Astrocyte (in vitro differentiated cells and primary cell): ENCODE data around the gene LRGUK.

Experiments used
- CTCF ChIP-seq: IDR thresholded peaks from 2 replicates; pipeline ENCODE4 v1.5.1; 2011; ENCODE audit warnings: low read depth, mild to moderate bottlenecking, inconsistent platforms, low read length, moderate library complexity; ENCODE audit not compliant: insufficient read depth
- EZH2 ChIP-seq: IDR thresholded peaks from 2 replicates; pipeline ENCODE4 v1.6.1; 2012; ENCODE audit warnings: mild to moderate bottlenecking, low read length, inconsistent platforms; ENCODE audit not compliant: insufficient read depth

- TF ChIP-seq CTCF (no peak), EZH2 (no peak)
These were observed 84.0 kb downstream of the LRGUK start for GRCh38 chr7:134210976-134211663.
